GM21576 (cell line): ENCODE measurements around the gene FCHSD2.

Source experiments
- ATAC-seq: cut with Tn5 transposase; IDR thresholded peaks from one replicate; pipeline ENCODE4 v1.9.1; 2021; ENCODE audit warnings: mild to moderate bottlenecking, moderate library complexity; ENCODE audit not compliant: unreplicated experiment

Gene FCHSD2

DNA sequence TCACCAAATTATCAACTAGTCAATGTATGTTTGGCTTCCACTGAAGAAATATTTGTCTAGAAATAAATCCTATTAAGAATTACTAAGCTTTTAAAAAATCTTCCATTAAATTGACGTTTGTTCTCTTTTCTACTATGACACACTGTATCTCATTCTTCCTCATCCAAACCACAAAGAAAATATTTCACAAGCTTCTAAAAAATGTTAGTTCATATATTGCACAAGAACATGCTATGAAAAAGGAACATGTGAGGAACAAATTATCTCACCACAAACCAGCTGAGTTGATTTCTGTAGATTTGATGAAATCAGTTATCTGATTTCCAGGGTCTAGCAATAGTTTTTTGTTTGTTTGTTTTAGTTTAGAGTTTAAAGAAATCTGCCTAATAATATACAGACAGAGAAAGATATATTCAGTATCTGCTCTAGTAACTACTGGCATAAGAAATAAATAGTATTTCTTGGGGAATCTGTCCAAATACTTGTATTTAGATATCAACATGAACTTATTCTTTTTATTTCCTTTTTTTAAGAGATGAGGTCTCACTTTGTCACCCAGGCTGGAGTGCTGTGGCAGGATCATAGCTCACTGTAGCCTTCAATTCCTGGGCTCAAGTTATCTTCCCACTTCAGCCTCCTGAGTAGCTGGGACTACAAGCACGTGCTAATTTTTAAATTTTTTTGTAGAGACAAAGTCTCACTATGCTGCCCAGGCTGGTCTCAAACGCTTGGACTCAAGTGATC is 166.2 kb downstream of the FCHSD2 start:
- no peak for ATAC-seq

DNA sequence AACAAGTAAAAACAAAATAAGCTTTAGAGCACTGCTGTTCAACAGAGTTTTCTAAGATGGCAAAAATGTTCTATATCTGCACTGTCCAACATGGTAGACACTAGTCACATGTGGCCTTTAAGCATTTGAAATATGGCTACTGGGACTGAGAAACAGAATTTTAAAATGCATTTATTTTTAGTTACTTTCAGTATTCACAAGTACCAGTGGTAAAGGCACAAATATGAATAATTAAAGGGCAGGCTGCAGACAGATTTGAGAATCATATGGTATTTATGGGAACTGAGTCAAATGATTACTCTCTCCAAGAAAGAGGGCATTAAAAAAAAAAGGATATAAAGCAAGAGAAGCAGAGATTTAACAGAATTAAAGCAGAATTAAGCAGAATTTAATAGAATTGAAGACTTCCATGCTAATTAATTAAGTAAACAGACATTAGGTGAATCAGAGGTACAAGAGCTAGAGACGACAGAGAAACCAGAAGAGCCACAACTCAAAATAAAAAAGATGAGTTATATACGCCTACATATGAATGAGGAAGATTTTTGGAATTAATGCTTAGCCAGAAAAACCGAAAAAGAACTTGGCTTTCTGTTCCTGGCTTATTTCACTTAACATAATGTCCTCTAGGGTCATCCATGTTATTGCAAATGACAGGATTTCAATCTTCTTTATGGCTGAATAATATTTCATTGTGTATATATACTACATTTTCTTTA is 167.5 kb downstream of the FCHSD2 start:
- ATAC-seq: no peak

DNA sequence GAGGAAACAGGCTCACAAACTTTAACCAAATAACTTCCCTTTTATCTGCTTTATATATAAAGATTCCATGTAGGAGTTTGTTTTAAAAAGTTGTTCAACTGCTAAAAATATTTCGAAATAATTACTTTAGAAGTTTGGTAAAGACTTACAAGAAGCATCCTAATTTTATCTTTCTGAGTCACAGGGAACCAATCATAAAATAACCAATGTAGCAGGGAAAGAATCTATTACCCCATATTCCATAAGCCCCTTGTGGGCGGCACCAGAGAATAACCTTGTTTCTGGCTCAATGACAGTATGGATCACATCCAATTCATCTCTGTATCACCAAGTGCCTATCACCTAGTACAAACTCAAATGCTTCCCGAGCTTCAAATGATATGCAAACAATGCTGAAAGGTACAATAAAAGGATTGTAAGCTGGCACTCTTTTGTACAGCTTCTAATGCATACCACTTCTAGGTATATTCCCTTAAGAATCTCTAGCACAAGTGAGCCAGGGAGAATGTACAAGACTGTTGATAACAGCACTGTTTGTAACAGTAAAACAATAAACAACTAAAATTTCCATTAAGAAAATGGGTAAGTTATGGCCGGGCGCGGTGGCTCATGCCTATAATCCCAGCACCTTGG is 169.5 kb downstream of the FCHSD2 start:
- ATAC-seq: no peak

DNA sequence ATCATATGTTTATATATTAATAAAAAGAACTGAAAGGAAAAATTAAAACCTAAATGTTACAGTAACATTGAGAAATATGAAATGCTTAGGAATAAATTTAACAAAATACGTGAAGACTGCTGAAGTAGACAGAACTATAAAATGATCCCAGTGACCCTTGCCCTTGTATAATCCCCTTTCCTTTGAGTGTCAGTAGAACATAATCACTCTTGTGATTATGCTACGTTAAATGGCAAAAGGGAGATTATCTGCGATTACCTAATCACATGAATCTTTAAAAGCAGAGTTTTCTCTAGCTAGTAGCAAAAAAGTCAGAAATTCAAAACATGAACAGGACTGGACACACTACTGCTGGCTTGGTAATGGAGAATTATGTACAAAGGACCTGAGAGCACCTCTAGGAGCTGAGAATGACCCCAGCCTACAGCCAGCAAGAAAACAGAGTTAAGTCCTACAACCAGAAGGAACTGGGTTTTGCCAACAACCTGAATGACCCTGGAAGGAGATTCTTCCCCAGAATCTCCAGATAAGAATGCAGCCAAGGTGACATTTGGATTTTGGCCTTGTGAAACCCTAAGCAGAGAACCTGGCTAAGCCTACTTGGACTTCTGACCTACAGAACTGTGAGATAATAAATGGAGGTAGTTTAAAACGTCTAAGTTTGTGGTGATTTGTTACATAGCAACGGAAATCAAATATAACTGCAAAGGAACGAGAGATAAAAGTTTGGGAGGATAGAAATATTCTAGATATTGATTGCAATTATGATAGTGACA is 170.7 kb downstream of the FCHSD2 start:
- no peak for ATAC-seq

DNA sequence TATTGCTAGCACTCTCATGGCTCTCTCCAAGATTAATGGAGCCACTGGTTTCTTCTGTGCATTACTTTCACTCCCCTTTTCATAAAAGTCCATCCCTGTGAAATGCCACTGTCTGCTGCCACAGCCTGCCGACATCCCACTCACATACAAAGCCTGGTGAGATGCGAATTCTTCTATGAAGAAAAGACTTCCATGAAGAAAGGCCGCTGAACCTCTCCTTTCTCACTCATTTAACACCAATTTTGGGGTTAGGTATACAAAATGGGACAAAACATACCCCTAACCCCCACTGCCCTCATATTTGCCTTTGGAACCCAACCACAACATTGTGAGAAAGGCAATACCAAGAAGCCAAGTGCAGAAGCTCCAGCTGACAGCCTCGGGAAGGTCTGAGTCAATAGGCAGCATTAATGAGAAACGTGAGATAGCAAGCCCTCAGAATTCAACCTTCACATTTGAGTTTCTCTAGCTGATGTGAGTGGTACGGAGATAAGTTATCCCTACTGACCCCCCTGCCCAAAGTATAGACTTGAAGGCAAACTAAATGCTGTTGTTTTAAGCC is 171.5 kb downstream of the FCHSD2 start:
- ATAC-seq: no peak

DNA sequence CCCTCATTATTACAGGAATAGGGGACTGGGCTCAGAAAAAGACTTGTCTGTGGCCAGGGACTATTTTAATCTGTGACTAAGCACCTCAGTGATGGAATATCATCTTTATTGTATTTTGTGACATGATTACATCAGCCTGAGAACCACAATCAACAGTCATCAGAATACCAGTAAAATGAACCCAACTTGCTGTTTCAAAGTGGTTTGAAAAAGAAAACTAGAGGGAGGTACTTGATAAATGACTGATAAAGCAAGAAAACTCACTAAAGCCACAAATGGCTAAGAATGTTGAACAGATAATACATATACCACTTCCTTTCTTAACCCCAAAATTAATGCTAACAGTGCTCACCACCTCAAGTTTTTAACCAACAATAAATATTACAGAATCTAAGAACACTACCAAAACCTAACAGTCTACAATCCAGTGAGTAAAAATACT is 172.2 kb downstream of the FCHSD2 start:
- ATAC-seq: no peak

DNA sequence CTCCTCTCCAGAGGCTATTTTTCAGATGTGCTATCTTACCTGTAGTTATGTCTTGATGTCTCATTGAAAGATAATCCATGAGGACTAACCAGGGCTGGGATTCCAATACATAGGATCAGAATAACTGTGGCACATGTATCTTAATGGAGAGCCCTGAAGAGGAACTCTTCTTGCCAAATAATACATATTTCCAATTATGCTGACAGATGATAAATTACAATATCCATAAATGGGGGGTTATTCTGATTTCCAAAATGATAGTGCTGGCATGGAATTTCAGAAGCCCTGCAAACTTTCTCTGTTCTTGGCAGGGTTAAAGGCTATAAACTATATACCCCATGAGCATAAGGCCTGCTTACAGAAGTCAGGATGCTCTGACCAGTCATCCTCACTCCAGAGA is 173.7 kb downstream of the FCHSD2 start:
- no peak for ATAC-seq

DNA sequence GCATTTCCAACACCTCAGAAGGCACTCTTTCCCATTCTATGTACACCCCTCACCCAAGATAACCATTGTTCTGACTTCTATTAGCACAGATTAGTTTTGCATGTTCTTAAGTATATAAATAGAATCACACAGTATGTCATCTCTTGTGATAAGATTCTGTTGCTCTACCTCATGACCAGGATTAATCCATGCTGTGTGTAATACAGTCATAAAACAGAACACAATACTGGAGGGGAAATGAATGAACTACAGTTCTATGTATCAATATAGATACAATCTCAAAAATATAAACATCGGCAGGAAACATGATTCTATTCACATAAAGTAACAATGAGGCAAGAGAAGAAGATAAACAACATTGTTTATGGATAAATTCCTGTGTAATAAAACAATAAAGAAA is 176.4 kb downstream of the FCHSD2 start:
- no peak for ATAC-seq

DNA sequence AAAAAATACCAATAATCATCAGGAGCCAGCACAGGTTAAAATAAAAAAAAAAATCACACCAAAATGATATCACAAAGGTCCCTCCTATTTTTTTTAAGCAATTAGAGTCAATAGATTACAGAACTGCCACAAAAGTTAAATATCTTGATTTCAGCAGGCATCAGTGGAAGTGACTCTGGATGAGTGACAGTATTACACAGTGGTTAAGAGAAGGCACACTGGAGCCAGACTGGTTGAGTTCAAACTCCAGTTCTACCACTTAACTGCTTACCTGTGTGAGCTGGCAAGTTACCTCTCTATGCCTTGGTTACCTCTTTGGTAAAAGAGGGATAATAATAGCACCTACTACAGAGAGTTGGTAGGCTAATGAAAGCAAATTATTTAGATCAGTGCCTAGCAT is 179.4 kb downstream of the FCHSD2 start:
- ATAC-seq: no peak

DNA sequence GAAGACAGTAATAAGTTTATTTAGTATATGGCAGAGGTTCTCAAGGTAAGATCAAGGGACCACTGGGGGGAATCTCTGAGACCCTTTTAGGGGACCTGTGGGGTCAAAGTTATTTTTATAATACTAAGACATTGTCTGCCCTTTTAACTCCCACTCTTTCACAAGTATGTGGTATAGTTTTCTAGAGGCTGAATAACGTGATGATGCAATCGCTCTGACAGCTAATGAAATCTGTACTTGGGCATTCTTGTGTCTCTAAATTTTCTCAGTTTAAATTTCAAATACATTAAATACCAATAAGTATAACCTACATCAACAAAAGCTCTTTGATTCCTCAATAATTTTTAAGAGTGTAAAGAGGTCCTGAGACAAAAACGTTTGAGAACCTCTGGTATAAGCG is 180.0 kb downstream of the FCHSD2 start:
- ATAC-seq: no peak

DNA sequence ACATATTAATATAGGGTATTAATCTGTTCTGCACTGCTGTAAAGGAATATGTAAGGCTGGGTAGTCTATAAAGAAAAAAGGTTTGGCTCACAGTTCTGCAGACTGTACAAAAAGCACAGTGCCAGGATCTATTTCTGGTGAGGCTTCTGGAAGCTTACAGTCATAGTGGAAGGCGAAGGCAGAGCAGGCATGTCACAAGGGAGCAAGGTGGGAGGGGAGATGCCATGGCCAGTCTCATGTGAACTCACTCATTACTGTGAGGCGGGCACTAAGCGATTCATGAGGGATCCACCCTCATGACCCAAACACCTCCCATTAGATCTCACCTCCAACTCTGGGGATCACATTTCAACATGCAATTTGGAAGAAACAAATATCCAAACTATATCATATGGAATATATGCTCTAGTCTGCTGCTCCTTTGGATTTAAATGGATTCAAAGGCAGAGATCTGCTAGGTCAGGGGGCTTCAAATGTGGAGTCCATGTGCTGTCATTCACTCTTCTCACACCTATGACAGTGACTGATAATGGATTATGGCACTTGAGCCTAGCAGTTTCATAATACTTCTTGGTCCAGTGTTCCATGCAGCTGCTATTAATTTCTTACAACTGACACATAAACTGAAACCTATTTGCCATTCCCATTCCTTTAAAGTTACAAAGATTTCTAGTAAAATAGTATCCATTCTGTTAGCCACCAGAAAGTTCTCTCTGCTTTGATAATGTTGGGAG is 182.0 kb downstream of the FCHSD2 start:
- ATAC-seq: no peak

DNA sequence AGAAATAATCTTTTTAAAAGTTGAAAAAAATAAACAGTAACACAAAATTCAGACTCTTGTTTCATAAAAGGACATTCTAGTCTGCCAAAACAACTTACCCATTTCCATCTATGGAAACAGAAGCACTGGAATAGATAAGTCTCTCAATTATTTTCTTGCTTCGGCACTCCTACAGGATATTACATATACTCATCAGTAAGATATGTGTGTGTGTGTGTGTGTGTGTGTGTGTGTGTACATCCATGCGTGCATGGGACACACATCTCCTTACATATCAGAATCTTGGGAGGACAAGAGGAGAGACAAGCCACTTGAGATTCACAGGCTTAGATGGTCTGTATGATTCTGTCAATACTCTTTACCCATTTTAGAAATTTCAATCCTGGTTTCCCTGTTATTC is 183.3 kb downstream of the FCHSD2 start:
- ATAC-seq: no peak

DNA sequence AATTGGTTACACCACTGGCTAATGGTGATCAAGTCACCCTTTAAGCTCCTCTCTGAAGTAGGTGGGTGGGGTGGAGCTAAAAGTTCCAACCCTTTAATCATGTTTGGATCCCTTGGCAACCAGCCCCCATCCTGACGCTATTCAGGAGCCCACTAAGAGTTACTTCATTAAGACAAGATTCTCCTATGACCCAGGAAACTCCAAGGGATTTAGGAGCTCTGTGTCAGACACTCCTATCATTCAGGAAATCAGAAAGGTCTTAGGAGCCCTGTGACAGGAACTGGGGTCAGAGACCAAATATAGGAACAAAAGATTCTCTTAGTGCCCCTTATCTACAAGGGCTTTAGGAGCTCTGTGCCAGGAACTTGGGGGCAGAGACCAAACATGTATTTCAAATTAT is 186.7 kb downstream of the FCHSD2 start:
- ATAC-seq: no peak

DNA sequence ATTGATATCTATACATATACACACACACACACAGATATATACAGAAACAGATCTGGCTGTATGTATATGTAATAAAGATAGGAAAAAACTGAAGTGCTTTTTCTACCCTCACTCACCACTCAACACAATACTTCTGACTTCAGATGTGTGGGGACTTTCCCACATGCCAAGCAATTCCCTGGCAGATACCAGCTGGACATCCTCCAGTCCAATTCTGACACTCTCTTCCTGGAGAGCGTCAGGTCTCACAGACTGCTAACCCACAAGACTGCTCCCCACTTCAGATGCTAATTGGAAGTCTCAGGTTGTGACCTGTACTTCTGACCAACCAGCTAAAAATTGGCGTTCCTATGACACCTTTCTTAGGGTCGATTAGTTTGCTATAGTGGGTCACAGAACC is 187.3 kb downstream of the FCHSD2 start:
- ATAC-seq: no peak

DNA sequence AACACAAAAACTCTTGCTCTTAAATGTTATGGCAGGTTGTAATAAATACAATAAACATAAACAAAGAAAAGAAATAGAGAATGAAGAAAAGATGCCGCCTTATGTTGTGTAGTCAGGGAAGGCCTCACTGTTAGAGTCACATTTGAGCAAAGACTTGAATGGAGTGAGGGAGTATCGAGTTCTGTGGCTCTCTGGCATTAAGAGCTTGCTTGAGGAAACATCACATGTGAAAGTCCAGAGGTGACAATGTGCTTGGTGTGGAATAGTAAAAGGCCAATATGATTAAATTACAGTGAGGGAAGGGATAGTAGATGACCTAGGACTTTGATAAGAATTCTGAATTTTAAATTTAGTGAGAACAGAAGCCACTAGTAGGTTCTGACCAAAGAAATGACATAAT is 188.5 kb downstream of the FCHSD2 start:
- ATAC-seq: no peak

DNA sequence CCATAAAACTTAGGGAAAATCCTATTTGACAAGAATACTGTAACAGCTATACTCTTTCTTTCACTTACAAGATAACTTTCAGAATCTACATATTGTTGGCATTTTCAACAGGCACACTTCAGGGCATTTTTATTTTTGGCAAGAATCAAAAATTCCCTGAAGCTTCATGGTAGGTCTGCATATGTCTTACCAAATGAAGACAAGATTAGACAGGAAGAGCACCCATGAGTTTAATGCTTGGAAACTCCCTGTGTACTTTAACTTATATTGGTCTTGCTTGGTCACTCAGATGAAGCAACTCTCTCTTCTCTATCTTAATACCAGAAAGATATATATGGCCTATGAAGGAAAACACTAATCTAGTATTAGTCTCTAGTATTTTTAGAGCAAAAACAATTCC is 190.2 kb downstream of the FCHSD2 start:
- no peak for ATAC-seq

DNA sequence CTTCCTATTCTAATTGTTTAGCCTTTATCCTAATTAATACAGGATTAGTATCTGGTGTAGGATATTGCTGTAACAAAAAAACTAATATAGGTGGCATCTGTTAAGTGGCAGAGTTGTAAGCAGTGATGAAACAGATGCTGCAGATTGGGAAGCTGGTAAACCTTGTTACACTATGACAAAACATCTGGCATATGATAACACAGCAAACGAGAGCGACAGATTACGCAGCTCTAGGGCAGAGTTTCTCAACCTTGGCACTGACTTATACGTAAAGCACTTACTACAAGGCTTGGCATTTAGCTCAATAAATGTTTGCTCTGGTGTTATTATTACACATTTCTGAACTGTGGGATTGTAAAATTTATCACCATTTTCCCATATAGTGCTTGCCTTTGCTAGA is 190.9 kb downstream of the FCHSD2 start:
- ATAC-seq: no peak

DNA sequence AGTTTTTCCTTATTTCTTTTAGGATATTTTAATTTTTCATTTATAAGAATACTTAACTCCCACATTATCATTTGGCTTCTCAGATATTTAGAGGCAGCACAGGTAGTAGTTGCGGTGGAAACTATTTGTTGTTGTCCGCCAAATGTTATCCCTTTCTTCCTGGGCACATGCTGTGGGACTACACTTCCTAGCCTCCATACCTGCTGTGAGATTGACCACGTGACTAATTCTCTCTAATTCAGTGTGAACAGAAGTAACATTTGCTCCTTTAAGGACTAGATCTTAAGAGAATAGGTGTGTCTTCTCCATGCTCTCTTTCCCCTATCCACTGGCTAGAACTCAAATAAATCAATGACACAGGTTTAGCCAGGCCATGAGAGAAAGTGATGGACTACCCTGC is 191.4 kb downstream of the FCHSD2 start:
- no peak for ATAC-seq

DNA sequence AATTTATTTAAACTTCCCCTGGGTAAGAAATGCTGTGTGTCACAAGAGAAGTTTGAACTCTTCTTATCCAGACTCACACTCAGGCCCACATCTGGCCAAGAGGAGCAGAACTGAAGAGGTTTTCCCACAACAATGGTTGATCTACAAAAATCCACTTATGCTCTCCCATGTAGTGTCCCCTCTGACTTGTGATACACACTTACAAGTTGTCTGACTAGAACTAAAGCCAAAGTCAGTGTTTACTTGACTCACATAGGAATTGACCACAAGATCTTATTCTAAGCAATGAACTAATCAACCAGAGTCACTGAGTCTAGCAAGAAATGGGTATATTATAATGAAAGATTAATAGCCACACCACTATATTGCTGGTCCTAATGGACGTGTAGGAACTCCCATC is 194.9 kb downstream of the FCHSD2 start:
- ATAC-seq: no peak

DNA sequence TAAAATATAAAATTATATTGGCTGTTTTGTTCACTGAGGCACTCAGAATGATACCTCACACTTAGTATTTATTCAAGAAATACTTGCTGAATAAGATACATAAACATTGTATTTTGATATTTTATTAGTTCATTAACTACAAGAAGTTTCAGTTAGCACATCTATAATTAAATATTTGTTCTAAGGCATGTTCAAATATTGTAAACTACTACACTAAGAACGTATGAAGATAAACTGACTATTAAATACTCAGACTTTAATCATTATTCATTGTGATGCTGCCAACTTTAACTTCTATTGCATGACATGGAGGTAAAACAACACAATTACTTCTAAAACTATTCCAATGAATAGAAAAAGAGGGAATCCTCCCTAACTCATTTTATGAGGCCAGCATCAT is 198.5 kb downstream of the FCHSD2 start:
- ATAC-seq: no peak
